Cardiac fibroblast (primary cell): ENCODE measurements around the gene CCNG2.

Experiments
- DNase-seq, 2 donors: peaks; one replicate each; pipeline versions ENCODE4 v3.0.0 to v3.0.0-alpha.2; 2010; ENCODE audit warnings: low read depth in 2 of 2
- H3K4me3 ChIP-seq, 2 donors: replicated peaks in 1 of 2; 1 replicate in 1 of 2; 2 replicates in 1 of 2; pipeline ENCODE4 v1.5.1; 2011; ENCODE audit warnings: low read depth in 2 of 2, low read length in 2 of 2, mild to moderate bottlenecking in 2 of 2, moderate library complexity in 1 of 2
- TF ChIP-seq, protein P1 (sequence below): IDR thresholded peaks from one replicate; pipeline ENCODE4 v1.5.1; 2011; ENCODE audit warnings: low read depth, mild to moderate bottlenecking, low read length, inconsistent platforms

Gene CCNG2

DNA sequence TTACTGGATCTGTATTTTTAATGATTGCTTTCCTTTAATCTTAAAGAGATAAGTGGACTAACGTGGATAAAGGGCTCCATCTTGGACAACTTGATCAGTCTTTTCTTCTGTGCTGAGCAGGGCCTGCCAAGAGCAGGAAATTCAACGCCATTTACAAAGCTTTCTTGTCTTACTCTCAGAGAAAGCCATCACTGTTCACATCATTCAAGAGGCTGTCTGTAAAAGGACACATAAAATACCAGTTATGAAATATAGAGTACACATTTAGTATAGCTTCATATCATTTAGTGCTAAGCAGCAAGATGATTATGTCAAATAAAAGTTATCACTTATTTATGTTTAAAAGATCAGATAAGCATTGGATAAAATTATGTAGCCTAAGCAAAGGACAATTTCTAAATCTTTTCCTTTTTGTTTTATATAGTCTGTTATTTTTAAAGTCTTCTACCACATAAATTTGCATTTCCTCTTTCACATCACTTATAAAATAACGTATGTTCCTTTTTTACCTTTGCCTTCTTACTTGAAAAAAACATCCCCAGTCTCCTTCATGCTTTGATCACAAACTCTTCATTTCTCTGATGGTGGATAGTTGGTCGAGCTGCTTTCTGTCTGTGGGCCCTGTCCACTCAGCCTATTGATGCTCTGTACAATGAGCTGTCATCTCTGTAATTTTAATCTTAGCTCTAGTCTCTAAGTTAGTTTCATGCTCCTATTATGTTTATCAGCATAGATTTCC lies 2.1 kb upstream of the CCNG2 start:
- TF ChIP-seq, protein P1, sequence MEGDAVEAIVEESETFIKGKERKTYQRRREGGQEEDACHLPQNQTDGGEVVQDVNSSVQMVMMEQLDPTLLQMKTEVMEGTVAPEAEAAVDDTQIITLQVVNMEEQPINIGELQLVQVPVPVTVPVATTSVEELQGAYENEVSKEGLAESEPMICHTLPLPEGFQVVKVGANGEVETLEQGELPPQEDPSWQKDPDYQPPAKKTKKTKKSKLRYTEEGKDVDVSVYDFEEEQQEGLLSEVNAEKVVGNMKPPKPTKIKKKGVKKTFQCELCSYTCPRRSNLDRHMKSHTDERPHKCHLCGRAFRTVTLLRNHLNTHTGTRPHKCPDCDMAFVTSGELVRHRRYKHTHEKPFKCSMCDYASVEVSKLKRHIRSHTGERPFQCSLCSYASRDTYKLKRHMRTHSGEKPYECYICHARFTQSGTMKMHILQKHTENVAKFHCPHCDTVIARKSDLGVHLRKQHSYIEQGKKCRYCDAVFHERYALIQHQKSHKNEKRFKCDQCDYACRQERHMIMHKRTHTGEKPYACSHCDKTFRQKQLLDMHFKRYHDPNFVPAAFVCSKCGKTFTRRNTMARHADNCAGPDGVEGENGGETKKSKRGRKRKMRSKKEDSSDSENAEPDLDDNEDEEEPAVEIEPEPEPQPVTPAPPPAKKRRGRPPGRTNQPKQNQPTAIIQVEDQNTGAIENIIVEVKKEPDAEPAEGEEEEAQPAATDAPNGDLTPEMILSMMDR: no peak
- no peak for DNase-seq
- no peak overlapping the region for H3K4me3 ChIP-seq

- H3K4me3 ChIP-seq: peak overlapping the region; percentile 93 to 100
- TF ChIP-seq, protein P1: no peak
- no peak for DNase-seq
Observed at GRCh38 chr4:77155631-77156452, 1.2 kb upstream of the CCNG2 start.

DNA sequence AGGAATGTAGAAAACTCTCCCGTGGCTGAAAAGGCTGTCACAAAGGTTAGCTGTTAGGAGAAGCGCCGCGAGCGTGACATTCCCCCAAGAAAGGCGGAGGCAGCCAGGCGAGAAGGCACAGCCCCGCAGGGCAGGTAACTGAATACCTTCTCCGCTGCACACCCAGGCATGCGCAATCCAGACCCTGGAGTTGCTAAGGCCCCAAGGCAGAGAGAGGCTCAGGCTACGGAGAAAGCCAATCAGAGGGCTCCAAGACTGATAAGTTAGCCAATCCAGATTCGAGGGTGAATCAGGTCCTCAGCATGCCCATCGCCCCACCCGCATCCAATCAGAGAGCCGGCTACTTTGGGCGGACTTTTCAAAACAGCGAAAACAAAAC lies 485 bp upstream of the CCNG2 start:
- peak; percentile 100 for DNase-seq
- H3K4me3 ChIP-seq: peak overlapping the region; percentile 93 to 100
- TF ChIP-seq, protein P1: no peak

GRCh38 chr4:77157859-77158486 lies 966 bp downstream of the CCNG2 start:
- peak overlapping the region; percentile 93 to 100 for H3K4me3 ChIP-seq
- TF ChIP-seq, protein P1: no peak
- peak; percentile 89 to 93 for DNase-seq

DNA sequence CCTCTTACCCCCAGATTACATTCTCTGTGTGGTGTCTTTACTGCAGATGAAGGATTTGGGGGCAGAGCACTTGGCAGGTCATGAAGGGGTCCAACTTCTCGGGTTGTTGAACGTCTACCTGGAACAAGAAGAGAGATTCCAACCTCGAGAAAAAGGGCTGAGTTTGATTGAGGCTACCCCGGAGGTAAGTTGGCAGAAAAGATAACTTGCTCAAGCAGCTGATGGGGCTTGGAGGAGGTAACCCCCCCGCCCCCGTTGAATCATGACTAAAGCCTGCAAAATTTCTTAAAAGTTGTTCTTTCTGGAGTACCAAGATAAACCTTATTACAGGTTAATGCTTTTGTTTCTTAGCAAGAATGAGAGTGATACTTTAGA lies 1.5 kb downstream of the CCNG2 start:
- peak overlapping the region; percentile 93 to 100 for H3K4me3 ChIP-seq
- TF ChIP-seq, protein P1: no peak
- peak in 1 of 2 donors; percentile 43 for DNase-seq

DNA sequence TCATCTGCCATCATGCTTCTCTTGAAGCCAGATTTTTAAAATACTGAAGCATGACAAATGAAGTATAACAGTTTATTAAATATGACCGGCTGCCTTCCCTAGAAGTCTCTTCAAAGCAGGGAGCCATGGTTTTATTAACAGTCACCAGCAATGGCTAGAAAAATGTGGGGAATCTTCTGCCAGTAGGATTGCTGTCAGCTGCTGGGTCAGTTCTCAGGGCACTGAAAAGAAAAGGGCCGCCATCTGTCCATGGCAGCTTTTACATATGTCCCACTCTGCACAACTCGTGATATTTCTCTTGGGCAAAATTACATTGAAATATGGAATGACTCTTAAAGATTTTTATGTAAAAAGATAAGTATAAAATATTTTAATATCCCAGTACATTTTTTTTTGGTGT lies 2.8 kb downstream of the CCNG2 start:
- DNase-seq: no peak
- TF ChIP-seq, protein P1: no peak
- no peak overlapping the region for H3K4me3 ChIP-seq
